Gastroesophageal sphincter (tissue), 3 donors: ENCODE data around the gene IFT81.

Source experiments
- CTCF ChIP-seq, 4 experiments: fragments of 200-600 bp in 2 of 4; fragments of 450-650 bp in 2 of 4; sonication (generic) in 1 of 4; IDR thresholded peaks; one replicate each; pipeline ENCODE4 v1.5.1; 2017 to 2019; ENCODE audit warnings: antibody characterized with exemption in 4 of 4, mild to moderate bottlenecking in 2 of 4, moderate library complexity in 2 of 4
- EP300 ChIP-seq: sonication (generic); formaldehyde crosslinking; IDR thresholded peaks from one replicate; pipeline ENCODE4 v1.6.1; 2017; ENCODE audit warnings: antibody characterized with exemption, mild to moderate bottlenecking
- POLR2A ChIP-seq, 2 donors: fragments of 450-650 bp; IDR thresholded peaks; one replicate each; pipeline ENCODE4 v1.6.1; 2017; ENCODE audit warnings: antibody characterized with exemption in 2 of 2, mild to moderate bottlenecking in 2 of 2, moderate library complexity in 1 of 2
- POLR2AphosphoS5 ChIP-seq: sonication (generic); formaldehyde crosslinking; IDR thresholded peaks from one replicate; pipeline ENCODE4 v1.6.1; 2017; ENCODE audit warnings: antibody characterized with exemption

GRCh38 chr12:110124269-110124995 lies at the start of gene IFT81:
- TF ChIP-seq CTCF (IDR thresholded peaks at IDR 0.05) = peak in 1 of 4 experiments; percentile 21
- TF ChIP-seq POLR2A (IDR thresholded peaks at IDR 0.05) = peak in 1 of 2 donors; percentile 56
- peak; percentile 56 for TF ChIP-seq POLR2AphosphoS5
- TF ChIP-seq EP300 = no peak
